ENCODE results near the gene NUP37. TPM values are rescaled to one million over a fixed set of nuclear protein-coding genes. Genes with fewer than 3 reads are reported as not detected.
"Not testable (repeated sequence)": the region's sequence is repeated elsewhere in the genome, so short reads cannot be mapped to it uniquely, and the experiment has no call there.

NUP37 gene
- total and polyA plus RNA-seq, 2 of the 13 experiments (the other 11 are each of a cell fraction or from before 2014, with no cell fraction given), result 50.6 to 80.1 TPM

DNA sequence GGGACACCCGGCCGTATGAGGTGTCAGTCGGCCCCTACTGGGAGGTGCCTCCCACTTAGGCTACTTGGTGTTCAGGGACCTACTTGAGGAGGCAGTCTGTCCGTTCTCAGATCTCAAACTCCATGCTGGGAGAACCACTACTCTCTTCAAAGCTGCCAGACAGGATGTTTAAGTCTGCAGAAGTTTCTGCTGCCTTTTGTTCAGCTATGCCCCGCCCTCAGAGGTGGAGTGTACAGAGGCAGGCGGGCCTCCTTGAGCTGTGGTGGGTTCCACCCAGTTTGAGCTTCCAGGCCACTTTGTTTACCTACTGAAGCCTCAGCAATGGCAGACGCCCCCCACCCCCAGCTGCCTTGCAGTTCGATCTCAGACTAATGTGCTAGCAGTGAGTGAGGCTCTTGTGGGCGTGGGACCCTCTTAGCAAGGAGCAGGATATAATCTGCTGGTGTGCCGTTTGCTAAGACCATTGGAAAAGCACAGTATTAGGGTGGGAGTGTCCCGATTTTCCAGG lies 23.0 kb upstream of the NUP37 start:
- H3K4me3 ChIP-seq (replicated peaks in 1 of 3; ENCODE audit: insufficient read depth in 1 of 3, low read depth in 2 of 3, low read length in 3 of 3); H3K79me2 ChIP-seq (ENCODE audit: insufficient read depth, low read length); H3K36me3 ChIP-seq (replicated peaks in 1 of 2; ENCODE audit: control insufficient read depth in 1 of 2, insufficient read depth in 2 of 2, low read length in 2 of 2); H2AFZ ChIP-seq (ENCODE audit: low read length); BruUV-seq (replicated peaks); POLR2A ChIA-PET; H3K4me2 ChIP-seq (ENCODE audit: low read depth, low read length); CTCF ChIA-PET (ENCODE audit: low intra/inter-chr PET ratio, low total read pairs); H3K27me3 ChIP-seq (ENCODE audit: control insufficient read depth in 1 of 2, insufficient read depth in 2 of 2, low read length in 2 of 2); FAIRE-seq; DNase-seq (ENCODE audit: low spot score); H3K9ac ChIP-seq (ENCODE audit: insufficient read depth, low read depth, low read length); H3K27ac ChIP-seq (ENCODE audit: extremely low read length, insufficient read depth, low read length); intact Hi-C loops (cut with micrococcal nuclease; ENCODE audit: unreplicated experiment); H3K4me1 ChIP-seq (ENCODE audit: insufficient read depth, low read length); H3K9me3 ChIP-seq (ENCODE audit: low read length); in situ Hi-C loops (cut with HindIII; ENCODE audit: extremely low pct_ligation_motif_present, low pct_unique_long_range_greater_than_20kb); ATAC-seq; H4K20me1 ChIP-seq (ENCODE audit: insufficient read depth, low read length): not testable (repeated sequence)
- WGBS (ENCODE audit: low lambda C conversion rate), result 80% methylated on average over 1 of the region's 11 CpGs

DNA sequence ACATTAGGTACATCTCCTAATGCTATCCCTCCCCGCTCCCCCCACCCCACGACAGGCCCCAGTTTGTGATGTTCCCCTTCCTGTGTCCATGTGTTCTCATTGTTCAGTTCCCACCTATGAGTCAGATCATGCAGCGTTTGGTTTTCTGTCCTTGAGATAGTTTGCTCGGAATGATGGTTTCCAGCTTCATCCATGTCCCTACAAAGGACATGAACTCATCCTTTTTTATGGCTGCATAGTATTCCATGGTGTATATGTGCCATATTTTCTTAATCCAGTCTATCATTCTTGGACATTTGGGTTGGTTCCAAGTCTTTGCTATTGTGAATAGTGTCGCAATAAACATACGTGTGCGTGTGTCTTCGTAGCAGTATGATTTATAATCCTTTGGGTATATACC lies 17.7 kb upstream of the NUP37 start:
- H3K79me2 ChIP-seq (ENCODE audit: insufficient read depth, low read length); H3K4me2 ChIP-seq (ENCODE audit: low read depth, low read length); H3K4me3 ChIP-seq (replicated peaks in 1 of 3; ENCODE audit: insufficient read depth in 1 of 3, low read depth in 2 of 3, low read length in 3 of 3); H3K27me3 ChIP-seq (ENCODE audit: control insufficient read depth in 1 of 2, insufficient read depth in 2 of 2, low read length in 2 of 2); H3K27ac ChIP-seq (ENCODE audit: extremely low read length, insufficient read depth, low read length); H4K20me1 ChIP-seq (ENCODE audit: insufficient read depth, low read length); BruUV-seq (replicated peaks); intact Hi-C loops (cut with micrococcal nuclease; ENCODE audit: unreplicated experiment); H3K4me1 ChIP-seq (ENCODE audit: insufficient read depth, low read length); POLR2A ChIA-PET; H3K9me3 ChIP-seq (ENCODE audit: low read length); DNase-seq (ENCODE audit: low spot score); in situ Hi-C loops (cut with HindIII; ENCODE audit: extremely low pct_ligation_motif_present, low pct_unique_long_range_greater_than_20kb); FAIRE-seq; CTCF ChIA-PET (ENCODE audit: low intra/inter-chr PET ratio, low total read pairs); H2AFZ ChIP-seq (ENCODE audit: low read length); H3K36me3 ChIP-seq (replicated peaks in 1 of 2; ENCODE audit: control insufficient read depth in 1 of 2, insufficient read depth in 2 of 2, low read length in 2 of 2); H3K9ac ChIP-seq (ENCODE audit: insufficient read depth, low read depth, low read length); ATAC-seq: not testable (repeated sequence)
- 99% methylated on average over 8 of the region's 8 CpGs for WGBS (ENCODE audit: low lambda C conversion rate)

DNA sequence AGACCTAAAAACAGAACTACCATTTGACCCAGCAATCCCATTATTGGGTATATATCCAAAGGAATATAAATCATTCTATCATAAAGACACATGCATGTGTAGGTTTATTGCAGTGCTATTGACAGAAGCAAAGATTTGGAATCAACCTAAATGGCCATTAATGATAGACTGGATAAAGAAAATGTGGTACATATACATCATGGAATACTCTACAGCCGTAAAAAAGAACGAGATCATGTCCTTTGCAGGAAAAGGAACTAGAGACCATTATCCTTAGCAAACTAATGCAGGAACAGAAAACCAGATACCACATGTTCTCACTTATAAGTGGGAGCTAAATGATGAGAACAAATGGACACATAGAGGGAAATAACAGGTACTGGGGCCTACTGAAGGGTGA lies 11.5 kb upstream of the NUP37 start:
- H3K4me3 ChIP-seq (replicated peaks in 1 of 3; ENCODE audit: insufficient read depth in 1 of 3, low read depth in 2 of 3, low read length in 3 of 3); CTCF ChIA-PET (ENCODE audit: low intra/inter-chr PET ratio, low total read pairs); H3K27ac ChIP-seq (ENCODE audit: extremely low read length, insufficient read depth, low read length); H3K9ac ChIP-seq (ENCODE audit: insufficient read depth, low read depth, low read length); H4K20me1 ChIP-seq (ENCODE audit: insufficient read depth, low read length); H3K79me2 ChIP-seq (ENCODE audit: insufficient read depth, low read length); intact Hi-C loops (cut with micrococcal nuclease; ENCODE audit: unreplicated experiment); H2AFZ ChIP-seq (ENCODE audit: low read length); FAIRE-seq; H3K27me3 ChIP-seq (ENCODE audit: control insufficient read depth in 1 of 2, insufficient read depth in 2 of 2, low read length in 2 of 2); BruUV-seq (replicated peaks); POLR2A ChIA-PET; DNase-seq (ENCODE audit: low spot score); H3K4me2 ChIP-seq (ENCODE audit: low read depth, low read length); in situ Hi-C loops (cut with HindIII; ENCODE audit: extremely low pct_ligation_motif_present, low pct_unique_long_range_greater_than_20kb); ATAC-seq; H3K9me3 ChIP-seq (ENCODE audit: low read length); H3K4me1 ChIP-seq (ENCODE audit: insufficient read depth, low read length): not testable (repeated sequence)
- peaks cover under 1 to 12% of the 10 kb centered on the region in 2 experiments; a peak in 2 of 5 replicates for H3K36me3 ChIP-seq (replicated peaks in 1 of 2; ENCODE audit: control insufficient read depth in 1 of 2, insufficient read depth in 2 of 2, low read length in 2 of 2)
- WGBS (ENCODE audit: low lambda C conversion rate), result 95% methylated on average over 2 of the region's 2 CpGs

DNA sequence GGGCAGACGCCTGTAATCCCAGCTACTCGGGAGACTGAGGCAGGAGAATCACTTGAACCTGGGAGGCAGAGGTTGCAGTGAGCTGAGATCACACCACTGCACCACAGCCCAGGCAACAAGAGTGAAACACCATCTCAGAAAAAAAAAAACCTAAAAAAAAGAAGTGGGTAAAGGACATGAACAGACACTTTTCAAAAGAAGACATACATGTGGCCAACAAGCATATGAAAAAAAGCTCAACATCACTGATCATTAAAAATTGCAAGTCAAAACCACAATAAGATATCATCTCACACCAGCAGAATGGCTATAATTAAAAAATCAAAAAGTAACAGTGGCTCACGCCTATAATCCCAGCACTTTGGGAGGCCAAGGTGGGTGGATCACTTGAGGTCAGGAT lies 10.8 kb upstream of the NUP37 start:
- peaks cover 1 to 15% of the 10 kb centered on the region in 2 experiments; a peak in 3 of 5 replicates for H3K36me3 ChIP-seq (replicated peaks in 1 of 2; ENCODE audit: control insufficient read depth in 1 of 2, insufficient read depth in 2 of 2, low read length in 2 of 2)
- ATAC-seq; BruUV-seq (replicated peaks); CTCF ChIA-PET (ENCODE audit: low intra/inter-chr PET ratio, low total read pairs); H2AFZ ChIP-seq (ENCODE audit: low read length); H3K4me2 ChIP-seq (ENCODE audit: low read depth, low read length); H3K27me3 ChIP-seq (ENCODE audit: control insufficient read depth in 1 of 2, insufficient read depth in 2 of 2, low read length in 2 of 2); H3K4me1 ChIP-seq (ENCODE audit: insufficient read depth, low read length); H3K79me2 ChIP-seq (ENCODE audit: insufficient read depth, low read length); FAIRE-seq; H3K27ac ChIP-seq (ENCODE audit: extremely low read length, insufficient read depth, low read length); H3K9me3 ChIP-seq (ENCODE audit: low read length); in situ Hi-C loops (cut with HindIII; ENCODE audit: extremely low pct_ligation_motif_present, low pct_unique_long_range_greater_than_20kb); POLR2A ChIA-PET; H3K4me3 ChIP-seq (replicated peaks in 1 of 3; ENCODE audit: insufficient read depth in 1 of 3, low read depth in 2 of 3, low read length in 3 of 3); H4K20me1 ChIP-seq (ENCODE audit: insufficient read depth, low read length); H3K9ac ChIP-seq (ENCODE audit: insufficient read depth, low read depth, low read length); intact Hi-C loops (cut with micrococcal nuclease; ENCODE audit: unreplicated experiment); DNase-seq (ENCODE audit: low spot score): not testable (repeated sequence)
- 81% methylated on average over 3 of the region's 3 CpGs for WGBS (ENCODE audit: low lambda C conversion rate)
